Measurements from ENCODE around the gene SPRING1.

- TF ChIP-seq THAP7 (CRISPR knock-in tag; IDR thresholded peaks at IDR 0.05) (no peak), KDM6A (CRISPR knock-in tag; IDR thresholded peaks at IDR 0.05; ENCODE audit: low read depth) (no peak), NR3C1 (CRISPR knock-in tag; IDR thresholded peaks at IDR 0.05) (no peak), POLR2A (IDR thresholded peaks at IDR 0.05; ENCODE audit: insufficient read depth in 1 of 2, low read depth in 2 of 2, low read length in 2 of 2) (no peak), ZNF317 (CRISPR knock-in tag; IDR thresholded peaks at IDR 0.05) (no peak), PLSCR1 (CRISPR knock-in tag; IDR thresholded peaks at IDR 0.05; ENCODE audit: borderline replicate concordance) (no peak), REST (IDR thresholded peaks at IDR 0.05; ENCODE audit: borderline replicate concordance in 1 of 2, low read depth in 1 of 2, low read length in 2 of 2) (no peak), ZNF335 (CRISPR knock-in tag; IDR thresholded peaks at IDR 0.05) (no peak)
- TF ChIP-seq, protein P1, sequence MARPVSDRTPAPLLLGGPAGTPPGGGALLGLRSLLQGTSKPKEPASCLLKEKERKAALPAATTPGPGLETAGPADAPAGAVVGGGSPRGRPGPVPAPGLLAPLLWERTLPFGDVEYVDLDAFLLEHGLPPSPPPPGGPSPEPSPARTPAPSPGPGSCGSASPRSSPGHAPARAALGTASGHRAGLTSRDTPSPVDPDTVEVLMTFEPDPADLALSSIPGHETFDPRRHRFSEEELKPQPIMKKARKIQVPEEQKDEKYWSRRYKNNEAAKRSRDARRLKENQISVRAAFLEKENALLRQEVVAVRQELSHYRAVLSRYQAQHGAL (CRISPR knock-in tag; IDR thresholded peaks at IDR 0.05; ENCODE audit: not compliant biosample characterization) = no peak
Observed at GRCh38 chr12:116691636-116692035, 46.2 kb downstream of the SPRING1 start.

All from HepG2 (cell line).